Measurements from ENCODE around the gene EPB41. TPM values are rescaled to one million over a fixed set of nuclear protein-coding genes. Genes with fewer than 3 reads are reported as not detected.

The EPB41 gene
- total RNA-seq, 4 donors from 2014 or later = 71.6 to 117 (median 92.6) TPM

- no peaks in the 10 kb centered on the region for H3K9me3 ChIP-seq
- no peak overlapping the region for H3K27ac ChIP-seq
- H3K36me3 ChIP-seq = no peaks in the 10 kb centered on the region
- in situ Hi-C loops (cut with MboI; ENCODE audit: low pct_ligation_motif_present in 1 of 4, low pct_unique_long_range_greater_than_20kb in 1 of 4, low sequenced_read_pairs in 3 of 4) = no loop called here
- no peaks in the 10 kb centered on the region for H3K27me3 ChIP-seq
- TF ChIP-seq EP300 (IDR thresholded peaks at IDR 0.05; ENCODE audit: low read depth) (no peak), POLR2A (IDR thresholded peaks at IDR 0.05) (no peak), CTCF (IDR thresholded peaks at IDR 0.05) (no peak), POLR2AphosphoS5 (IDR thresholded peaks at IDR 0.05) (no peak)
- no peak overlapping the region for H3K4me3 ChIP-seq
- 60 to 84% methylated on average over 1 of the region's 1 CpG for WGBS, 2 donors (ENCODE audit: low coverage in 1 of 2)
- H3K4me1 ChIP-seq = peaks cover 0 to 11% (median 0%) of the 10 kb centered on the region in 4 donors
- no peak for DNase-seq
- intact Hi-C loops (cut with DNase I; ENCODE audit: low total_unique reads) = no loop called here
Observed at GRCh38 chr1:29004288-29004687, 89.9 kb downstream of the EPB41 start.

GRCh38 chr1:29004798-29005197 lies 90.4 kb downstream of the EPB41 start:
- H3K9me3 ChIP-seq = no peaks in the 10 kb centered on the region
- peaks cover 0 to 11% (median 0%) of the 10 kb centered on the region in 4 donors for H3K4me1 ChIP-seq
- in situ Hi-C loops (cut with MboI; ENCODE audit: low pct_ligation_motif_present in 1 of 4, low pct_unique_long_range_greater_than_20kb in 1 of 4, low sequenced_read_pairs in 3 of 4) (no loop called here), intact Hi-C loops (cut with DNase I; ENCODE audit: low total_unique reads) (no loop called here)
- H3K4me3 ChIP-seq = no peak overlapping the region
- no peaks in the 10 kb centered on the region for H3K27me3 ChIP-seq
- no peak for DNase-seq
- H3K27ac ChIP-seq = no peak overlapping the region
- no peaks in the 10 kb centered on the region for H3K36me3 ChIP-seq
- WGBS, 2 donors (ENCODE audit: low coverage in 1 of 2) = 46 to 60% methylated on average over 3 of the region's 3 CpGs
- no peak for TF ChIP-seq POLR2A (IDR thresholded peaks at IDR 0.05)
- TF ChIP-seq POLR2AphosphoS5 (IDR thresholded peaks at IDR 0.05) = no peak
- TF ChIP-seq CTCF (IDR thresholded peaks at IDR 0.05) = no peak
- no peak for TF ChIP-seq EP300 (IDR thresholded peaks at IDR 0.05; ENCODE audit: low read depth)

- H3K27ac ChIP-seq = no peak overlapping the region
- intact Hi-C loops (cut with DNase I; ENCODE audit: low total_unique reads) (no loop called here), in situ Hi-C loops (cut with MboI; ENCODE audit: low pct_ligation_motif_present in 1 of 4, low pct_unique_long_range_greater_than_20kb in 1 of 4, low sequenced_read_pairs in 3 of 4) (no loop called here)
- H3K4me3 ChIP-seq = no peak overlapping the region
- no peaks in the 10 kb centered on the region for H3K27me3 ChIP-seq
- H3K4me1 ChIP-seq = no peaks in the 10 kb centered on the region
- TF ChIP-seq CTCF (IDR thresholded peaks at IDR 0.05) (no peak), POLR2AphosphoS5 (IDR thresholded peaks at IDR 0.05) (no peak), EP300 (IDR thresholded peaks at IDR 0.05; ENCODE audit: low read depth) (no peak), POLR2A (IDR thresholded peaks at IDR 0.05) (no peak)
- no peaks in the 10 kb centered on the region for H3K36me3 ChIP-seq
- H3K9me3 ChIP-seq = no peaks in the 10 kb centered on the region
- no peak for DNase-seq
- 70 to 75% methylated on average over 3 of the region's 3 CpGs for WGBS, 2 donors (ENCODE audit: low coverage in 1 of 2)
Observed at GRCh38 chr1:29011775-29012174, 97.4 kb downstream of the EPB41 start.

GRCh38 chr1:29017235-29017634 lies 102.9 kb downstream of the EPB41 start:
- H3K4me1 ChIP-seq = no peaks in the 10 kb centered on the region
- no peak for DNase-seq
- intact Hi-C loops (cut with DNase I; ENCODE audit: low total_unique reads) (no loop called here), in situ Hi-C loops (cut with MboI; ENCODE audit: low pct_ligation_motif_present in 1 of 4, low pct_unique_long_range_greater_than_20kb in 1 of 4, low sequenced_read_pairs in 3 of 4) (no loop called here)
- TF ChIP-seq POLR2AphosphoS5 (IDR thresholded peaks at IDR 0.05) (no peak), POLR2A (IDR thresholded peaks at IDR 0.05) (no peak), CTCF (IDR thresholded peaks at IDR 0.05) (no peak), EP300 (IDR thresholded peaks at IDR 0.05; ENCODE audit: low read depth) (no peak)
- no peak overlapping the region for H3K4me3 ChIP-seq
- no peaks in the 10 kb centered on the region for H3K9me3 ChIP-seq
- no peak overlapping the region for H3K27ac ChIP-seq
- 81 to 89% methylated on average over 4 to 5 of the region's 5 CpGs for WGBS, 2 donors (ENCODE audit: low coverage in 1 of 2)
- no peaks in the 10 kb centered on the region for H3K36me3 ChIP-seq
- H3K27me3 ChIP-seq = no peaks in the 10 kb centered on the region
